HEK293 (cell line): ENCODE results near the gene SLC23A3.

ENCODE experiments used
- GLIS1 ChIP-seq: fragments of 450-650 bp; formaldehyde crosslinking; IDR thresholded peaks from 2 replicates; pipeline ENCODE4 v1.5.1; 2016; ENCODE audit warnings: missing biosample characterization, missing genetic modification characterization
- KLF10 ChIP-seq: fragments of 450-650 bp; IDR thresholded peaks from 2 replicates; pipeline ENCODE4 v1.5.1; 2018; ENCODE audit warnings: missing biosample characterization, mild to moderate bottlenecking, missing genetic modification characterization
- OSR2 ChIP-seq: fragments of 450-650 bp; formaldehyde crosslinking; IDR thresholded peaks from 2 replicates; pipeline ENCODE4 v1.5.1; 2016; ENCODE audit warnings: missing biosample characterization, missing genetic modification characterization
- PRDM1 ChIP-seq: fragments of 450-650 bp; formaldehyde crosslinking; IDR thresholded peaks from 2 replicates; pipeline ENCODE4; 2016; ENCODE audit warnings: missing biosample characterization, missing genetic modification characterization
- YY1 ChIP-seq: fragments of 450-650 bp; formaldehyde crosslinking; IDR thresholded peaks from 2 replicates; pipeline ENCODE4 v1.5.1; 2018; ENCODE audit warnings: missing biosample characterization, missing genetic modification characterization
- YY2 ChIP-seq: fragments of 450-650 bp; formaldehyde crosslinking; IDR thresholded peaks from 2 replicates; pipeline ENCODE4 v1.5.1; 2016; ENCODE audit warnings: missing biosample characterization, missing genetic modification characterization
- ZFP41 ChIP-seq: fragments of 450-650 bp; formaldehyde crosslinking; IDR thresholded peaks from 2 replicates; pipeline ENCODE4 v1.5.1; 2016; ENCODE audit warnings: missing biosample characterization, missing genetic modification characterization, borderline replicate concordance
- ZNF19 ChIP-seq: fragments of 450-650 bp; formaldehyde crosslinking; IDR thresholded peaks from 2 replicates; pipeline ENCODE4; 2016; ENCODE audit warnings: missing biosample characterization, missing genetic modification characterization, low read depth
- ZNF2 ChIP-seq: fragments of 450-650 bp; formaldehyde crosslinking; IDR thresholded peaks from 2 replicates; pipeline ENCODE4 v1.5.1; 2016; ENCODE audit warnings: missing biosample characterization, missing genetic modification characterization
- ZNF211 ChIP-seq: fragments of 450-650 bp; formaldehyde crosslinking; IDR thresholded peaks from 2 replicates; pipeline ENCODE4 v1.5.1; 2016; ENCODE audit warnings: low read depth, missing biosample characterization, missing genetic modification characterization
- ZNF335 ChIP-seq: fragments of 450-650 bp; formaldehyde crosslinking; conservative IDR thresholded peaks from 2 replicates; pipeline ENCODE4 v1.5.1; 2016; ENCODE audit warnings: missing biosample characterization, missing genetic modification characterization
- ZNF341 ChIP-seq: fragments of 450-650 bp; formaldehyde crosslinking; IDR thresholded peaks from 2 replicates; pipeline ENCODE4; 2016; ENCODE audit warnings: low read depth, missing biosample characterization, missing genetic modification characterization
- ZNF426 ChIP-seq: fragments of 450-650 bp; formaldehyde crosslinking; IDR thresholded peaks from 2 replicates; pipeline ENCODE4 v1.5.1; 2017; ENCODE audit warnings: missing biosample characterization, missing genetic modification characterization, mild to moderate bottlenecking, inconsistent platforms, moderate library complexity
- ZNF600 ChIP-seq: fragments of 450-650 bp; formaldehyde crosslinking; IDR thresholded peaks from 2 replicates; pipeline ENCODE4 v1.5.1; 2016; ENCODE audit warnings: missing biosample characterization, missing genetic modification characterization
- ZNF629 ChIP-seq: fragments of 450-650 bp; formaldehyde crosslinking; IDR thresholded peaks from 2 replicates; pipeline ENCODE4 v1.5.1; 2017; ENCODE audit warnings: missing biosample characterization, missing genetic modification characterization
- ZNF664 ChIP-seq: fragments of 450-650 bp; formaldehyde crosslinking; IDR thresholded peaks from 2 replicates; pipeline ENCODE4 v1.5.1; 2016; ENCODE audit warnings: missing biosample characterization, missing genetic modification characterization
- TF ChIP-seq, protein P1 (sequence below): fragments of 450-650 bp; formaldehyde crosslinking; IDR thresholded peaks from 2 replicates; pipeline ENCODE4 v1.5.1; 2016; ENCODE audit warnings: missing biosample characterization, missing genetic modification characterization, borderline replicate concordance
- TF ChIP-seq, protein P2 (sequence below): fragments of 450-650 bp; formaldehyde crosslinking; IDR thresholded peaks from 2 replicates; pipeline ENCODE4 v1.5.1; 2016; ENCODE audit warnings: missing biosample characterization, missing genetic modification characterization, low read depth
- TF ChIP-seq, protein P3 (sequence below): fragments of 450-650 bp; formaldehyde crosslinking; IDR thresholded peaks from 2 replicates; pipeline ENCODE4 v1.5.1; 2016; ENCODE audit warnings: missing biosample characterization, missing genetic modification characterization, borderline replicate concordance
- TF ChIP-seq, protein P4 (sequence below): fragments of 450-650 bp; formaldehyde crosslinking; IDR thresholded peaks from 2 replicates; pipeline ENCODE4 v1.5.1; 2016; ENCODE audit warnings: missing biosample characterization, missing genetic modification characterization
- TF ChIP-seq, protein P5 (sequence below): fragments of 450-650 bp; formaldehyde crosslinking; IDR thresholded peaks from 2 replicates; pipeline ENCODE4 v1.5.1; 2016; ENCODE audit warnings: missing biosample characterization, missing genetic modification characterization
- TF ChIP-seq, protein P6 (sequence below): fragments of 450-650 bp; formaldehyde crosslinking; IDR thresholded peaks from 2 replicates; pipeline ENCODE4 v1.5.1; 2017; ENCODE audit warnings: missing biosample characterization, missing genetic modification characterization
- TF ChIP-seq, protein P7 (sequence below): fragments of 450-650 bp; formaldehyde crosslinking; IDR thresholded peaks from 2 replicates; pipeline ENCODE4 v1.5.1; 2016; ENCODE audit warnings: missing biosample characterization, missing genetic modification characterization

The SLC23A3 gene

DNA sequence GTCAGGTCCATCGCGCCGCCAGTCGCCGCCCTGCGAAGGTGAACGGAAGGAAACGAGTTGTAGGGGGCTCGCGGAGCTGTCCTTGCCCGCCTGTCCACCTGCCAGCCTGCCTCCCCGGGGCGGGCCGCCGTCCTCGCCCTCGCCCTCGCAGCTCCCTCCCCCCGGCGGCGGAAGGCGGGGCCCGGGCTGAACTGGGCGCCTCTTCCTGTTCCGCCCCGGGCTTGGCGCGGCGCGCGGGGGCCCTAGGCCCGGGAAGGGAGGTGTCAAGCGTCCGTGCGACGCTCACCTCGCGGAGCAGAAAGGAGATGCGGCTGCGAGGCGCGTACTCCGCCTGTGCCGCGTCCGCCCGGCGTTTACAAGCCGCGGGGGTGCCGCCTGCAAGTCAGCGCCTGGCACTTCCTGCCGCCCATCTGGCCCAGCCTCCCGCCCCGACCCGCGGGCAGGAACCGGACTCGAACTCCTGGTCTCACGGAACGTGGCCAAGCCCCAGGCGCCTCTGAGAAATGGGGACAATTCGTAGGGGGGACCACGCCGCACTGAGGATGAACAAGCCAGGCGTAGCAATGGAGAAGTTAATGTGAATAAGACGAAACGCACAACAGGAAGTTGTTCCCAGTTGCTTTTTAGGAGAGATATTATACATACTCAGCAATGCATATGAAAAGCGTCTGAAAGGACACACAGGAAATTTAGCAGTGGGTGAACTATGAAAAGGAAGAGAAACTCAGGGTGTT is 7.2 kb upstream of the SLC23A3 start, which contains the start of gene CNPPD1 (continued):
- TF ChIP-seq, protein P1, sequence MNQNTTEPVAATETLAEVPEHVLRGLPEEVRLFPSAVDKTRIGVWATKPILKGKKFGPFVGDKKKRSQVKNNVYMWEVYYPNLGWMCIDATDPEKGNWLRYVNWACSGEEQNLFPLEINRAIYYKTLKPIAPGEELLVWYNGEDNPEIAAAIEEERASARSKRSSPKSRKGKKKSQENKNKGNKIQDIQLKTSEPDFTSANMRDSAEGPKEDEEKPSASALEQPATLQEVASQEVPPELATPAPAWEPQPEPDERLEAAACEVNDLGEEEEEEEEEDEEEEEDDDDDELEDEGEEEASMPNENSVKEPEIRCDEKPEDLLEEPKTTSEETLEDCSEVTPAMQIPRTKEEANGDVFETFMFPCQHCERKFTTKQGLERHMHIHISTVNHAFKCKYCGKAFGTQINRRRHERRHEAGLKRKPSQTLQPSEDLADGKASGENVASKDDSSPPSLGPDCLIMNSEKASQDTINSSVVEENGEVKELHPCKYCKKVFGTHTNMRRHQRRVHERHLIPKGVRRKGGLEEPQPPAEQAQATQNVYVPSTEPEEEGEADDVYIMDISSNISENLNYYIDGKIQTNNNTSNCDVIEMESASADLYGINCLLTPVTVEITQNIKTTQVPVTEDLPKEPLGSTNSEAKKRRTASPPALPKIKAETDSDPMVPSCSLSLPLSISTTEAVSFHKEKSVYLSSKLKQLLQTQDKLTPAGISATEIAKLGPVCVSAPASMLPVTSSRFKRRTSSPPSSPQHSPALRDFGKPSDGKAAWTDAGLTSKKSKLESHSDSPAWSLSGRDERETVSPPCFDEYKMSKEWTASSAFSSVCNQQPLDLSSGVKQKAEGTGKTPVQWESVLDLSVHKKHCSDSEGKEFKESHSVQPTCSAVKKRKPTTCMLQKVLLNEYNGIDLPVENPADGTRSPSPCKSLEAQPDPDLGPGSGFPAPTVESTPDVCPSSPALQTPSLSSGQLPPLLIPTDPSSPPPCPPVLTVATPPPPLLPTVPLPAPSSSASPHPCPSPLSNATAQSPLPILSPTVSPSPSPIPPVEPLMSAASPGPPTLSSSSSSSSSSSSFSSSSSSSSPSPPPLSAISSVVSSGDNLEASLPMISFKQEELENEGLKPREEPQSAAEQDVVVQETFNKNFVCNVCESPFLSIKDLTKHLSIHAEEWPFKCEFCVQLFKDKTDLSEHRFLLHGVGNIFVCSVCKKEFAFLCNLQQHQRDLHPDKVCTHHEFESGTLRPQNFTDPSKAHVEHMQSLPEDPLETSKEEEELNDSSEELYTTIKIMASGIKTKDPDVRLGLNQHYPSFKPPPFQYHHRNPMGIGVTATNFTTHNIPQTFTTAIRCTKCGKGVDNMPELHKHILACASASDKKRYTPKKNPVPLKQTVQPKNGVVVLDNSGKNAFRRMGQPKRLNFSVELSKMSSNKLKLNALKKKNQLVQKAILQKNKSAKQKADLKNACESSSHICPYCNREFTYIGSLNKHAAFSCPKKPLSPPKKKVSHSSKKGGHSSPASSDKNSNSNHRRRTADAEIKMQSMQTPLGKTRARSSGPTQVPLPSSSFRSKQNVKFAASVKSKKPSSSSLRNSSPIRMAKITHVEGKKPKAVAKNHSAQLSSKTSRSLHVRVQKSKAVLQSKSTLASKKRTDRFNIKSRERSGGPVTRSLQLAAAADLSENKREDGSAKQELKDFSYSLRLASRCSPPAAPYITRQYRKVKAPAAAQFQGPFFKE (tag by site-specific recombination), result no peak
- TF ChIP-seq, protein P2, sequence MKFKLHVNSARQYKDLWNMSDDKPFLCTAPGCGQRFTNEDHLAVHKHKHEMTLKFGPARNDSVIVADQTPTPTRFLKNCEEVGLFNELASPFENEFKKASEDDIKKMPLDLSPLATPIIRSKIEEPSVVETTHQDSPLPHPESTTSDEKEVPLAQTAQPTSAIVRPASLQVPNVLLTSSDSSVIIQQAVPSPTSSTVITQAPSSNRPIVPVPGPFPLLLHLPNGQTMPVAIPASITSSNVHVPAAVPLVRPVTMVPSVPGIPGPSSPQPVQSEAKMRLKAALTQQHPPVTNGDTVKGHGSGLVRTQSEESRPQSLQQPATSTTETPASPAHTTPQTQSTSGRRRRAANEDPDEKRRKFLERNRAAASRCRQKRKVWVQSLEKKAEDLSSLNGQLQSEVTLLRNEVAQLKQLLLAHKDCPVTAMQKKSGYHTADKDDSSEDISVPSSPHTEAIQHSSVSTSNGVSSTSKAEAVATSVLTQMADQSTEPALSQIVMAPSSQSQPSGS (tag by site-specific recombination), result no peak
- TF ChIP-seq YY1 (no peak), ZNF629 (tag by site-specific recombination) (peak; percentile 21; the same call in 1 of the 2 replicates), ZNF19 (tag by site-specific recombination) (no peak), ZNF664 (tag by site-specific recombination) (no peak), ZNF335 (tag by site-specific recombination) (peak; percentile 61; the same call in 1 of the 2 replicates), ZNF426 (no peak), ZNF341 (peak; percentile 1), YY2 (tag by site-specific recombination) (no peak), ZNF2 (tag by site-specific recombination) (no peak), KLF10 (tag by site-specific recombination) (peak; percentile 71; the same call in 1 of the 2 replicates), ZNF211 (no peak), PRDM1 (tag by site-specific recombination) (no peak), ZNF600 (tag by site-specific recombination) (peak; percentile 57), OSR2 (tag by site-specific recombination) (no peak), GLIS1 (peak; percentile 62; the same call in 1 of the 2 replicates), ZFP41 (no peak)
- TF ChIP-seq, protein P3, sequence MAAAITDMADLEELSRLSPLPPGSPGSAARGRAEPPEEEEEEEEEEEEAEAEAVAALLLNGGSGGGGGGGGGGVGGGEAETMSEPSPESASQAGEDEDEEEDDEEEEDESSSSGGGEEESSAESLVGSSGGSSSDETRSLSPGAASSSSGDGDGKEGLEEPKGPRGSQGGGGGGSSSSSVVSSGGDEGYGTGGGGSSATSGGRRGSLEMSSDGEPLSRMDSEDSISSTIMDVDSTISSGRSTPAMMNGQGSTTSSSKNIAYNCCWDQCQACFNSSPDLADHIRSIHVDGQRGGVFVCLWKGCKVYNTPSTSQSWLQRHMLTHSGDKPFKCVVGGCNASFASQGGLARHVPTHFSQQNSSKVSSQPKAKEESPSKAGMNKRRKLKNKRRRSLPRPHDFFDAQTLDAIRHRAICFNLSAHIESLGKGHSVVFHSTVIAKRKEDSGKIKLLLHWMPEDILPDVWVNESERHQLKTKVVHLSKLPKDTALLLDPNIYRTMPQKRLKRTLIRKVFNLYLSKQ (tag by site-specific recombination), result no peak
- TF ChIP-seq, protein P4, sequence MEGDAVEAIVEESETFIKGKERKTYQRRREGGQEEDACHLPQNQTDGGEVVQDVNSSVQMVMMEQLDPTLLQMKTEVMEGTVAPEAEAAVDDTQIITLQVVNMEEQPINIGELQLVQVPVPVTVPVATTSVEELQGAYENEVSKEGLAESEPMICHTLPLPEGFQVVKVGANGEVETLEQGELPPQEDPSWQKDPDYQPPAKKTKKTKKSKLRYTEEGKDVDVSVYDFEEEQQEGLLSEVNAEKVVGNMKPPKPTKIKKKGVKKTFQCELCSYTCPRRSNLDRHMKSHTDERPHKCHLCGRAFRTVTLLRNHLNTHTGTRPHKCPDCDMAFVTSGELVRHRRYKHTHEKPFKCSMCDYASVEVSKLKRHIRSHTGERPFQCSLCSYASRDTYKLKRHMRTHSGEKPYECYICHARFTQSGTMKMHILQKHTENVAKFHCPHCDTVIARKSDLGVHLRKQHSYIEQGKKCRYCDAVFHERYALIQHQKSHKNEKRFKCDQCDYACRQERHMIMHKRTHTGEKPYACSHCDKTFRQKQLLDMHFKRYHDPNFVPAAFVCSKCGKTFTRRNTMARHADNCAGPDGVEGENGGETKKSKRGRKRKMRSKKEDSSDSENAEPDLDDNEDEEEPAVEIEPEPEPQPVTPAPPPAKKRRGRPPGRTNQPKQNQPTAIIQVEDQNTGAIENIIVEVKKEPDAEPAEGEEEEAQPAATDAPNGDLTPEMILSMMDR (tag by site-specific recombination), result 0 out of 2 replicates have a peak, but pooled peaks have one; percentile 63
- TF ChIP-seq, protein P5, sequence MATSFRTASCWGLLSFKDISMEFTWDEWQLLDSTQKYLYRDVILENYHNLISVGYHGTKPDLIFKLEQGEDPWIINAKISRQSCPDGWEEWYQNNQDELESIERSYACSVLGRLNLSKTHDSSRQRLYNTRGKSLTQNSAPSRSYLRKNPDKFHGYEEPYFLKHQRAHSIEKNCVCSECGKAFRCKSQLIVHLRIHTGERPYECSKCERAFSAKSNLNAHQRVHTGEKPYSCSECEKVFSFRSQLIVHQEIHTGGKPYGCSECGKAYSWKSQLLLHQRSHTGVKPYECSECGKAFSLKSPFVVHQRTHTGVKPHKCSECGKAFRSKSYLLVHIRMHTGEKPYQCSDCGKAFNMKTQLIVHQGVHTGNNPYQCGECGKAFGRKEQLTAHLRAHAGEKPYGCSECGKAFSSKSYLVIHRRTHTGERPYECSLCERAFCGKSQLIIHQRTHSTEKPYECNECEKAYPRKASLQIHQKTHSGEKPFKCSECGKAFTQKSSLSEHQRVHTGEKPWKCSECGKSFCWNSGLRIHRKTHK (tag by site-specific recombination), result no peak
- TF ChIP-seq, protein P6, sequence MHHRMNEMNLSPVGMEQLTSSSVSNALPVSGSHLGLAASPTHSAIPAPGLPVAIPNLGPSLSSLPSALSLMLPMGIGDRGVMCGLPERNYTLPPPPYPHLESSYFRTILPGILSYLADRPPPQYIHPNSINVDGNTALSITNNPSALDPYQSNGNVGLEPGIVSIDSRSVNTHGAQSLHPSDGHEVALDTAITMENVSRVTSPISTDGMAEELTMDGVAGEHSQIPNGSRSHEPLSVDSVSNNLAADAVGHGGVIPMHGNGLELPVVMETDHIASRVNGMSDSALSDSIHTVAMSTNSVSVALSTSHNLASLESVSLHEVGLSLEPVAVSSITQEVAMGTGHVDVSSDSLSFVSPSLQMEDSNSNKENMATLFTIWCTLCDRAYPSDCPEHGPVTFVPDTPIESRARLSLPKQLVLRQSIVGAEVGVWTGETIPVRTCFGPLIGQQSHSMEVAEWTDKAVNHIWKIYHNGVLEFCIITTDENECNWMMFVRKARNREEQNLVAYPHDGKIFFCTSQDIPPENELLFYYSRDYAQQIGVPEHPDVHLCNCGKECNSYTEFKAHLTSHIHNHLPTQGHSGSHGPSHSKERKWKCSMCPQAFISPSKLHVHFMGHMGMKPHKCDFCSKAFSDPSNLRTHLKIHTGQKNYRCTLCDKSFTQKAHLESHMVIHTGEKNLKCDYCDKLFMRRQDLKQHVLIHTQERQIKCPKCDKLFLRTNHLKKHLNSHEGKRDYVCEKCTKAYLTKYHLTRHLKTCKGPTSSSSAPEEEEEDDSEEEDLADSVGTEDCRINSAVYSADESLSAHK (tag by site-specific recombination), result no peak
- TF ChIP-seq, protein P7, sequence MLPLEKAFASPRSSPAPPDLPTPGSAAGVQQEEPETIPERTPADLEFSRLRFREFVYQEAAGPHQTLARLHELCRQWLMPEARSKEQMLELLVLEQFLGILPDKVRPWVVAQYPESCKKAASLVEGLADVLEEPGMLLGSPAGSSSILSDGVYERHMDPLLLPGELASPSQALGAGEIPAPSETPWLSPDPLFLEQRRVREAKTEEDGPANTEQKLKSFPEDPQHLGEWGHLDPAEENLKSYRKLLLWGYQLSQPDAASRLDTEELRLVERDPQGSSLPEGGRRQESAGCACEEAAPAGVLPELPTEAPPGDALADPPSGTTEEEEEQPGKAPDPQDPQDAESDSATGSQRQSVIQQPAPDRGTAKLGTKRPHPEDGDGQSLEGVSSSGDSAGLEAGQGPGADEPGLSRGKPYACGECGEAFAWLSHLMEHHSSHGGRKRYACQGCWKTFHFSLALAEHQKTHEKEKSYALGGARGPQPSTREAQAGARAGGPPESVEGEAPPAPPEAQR (tag by site-specific recombination), result no peak
